Stimulated activated CD8-positive, alpha-beta memory T cell treated with anti-CD3 and anti-CD28 coated beads, Interleukin-4, amount 100 ng/mL, for 4 hours (primary cell): Measurements from ENCODE around the gene MAP7.

Experiments
- DNase-seq, 2 donors: peaks; one replicate each; pipeline ENCODE4 v3.0.0-alpha.2; 2020; ENCODE audit warnings: low read depth in 2 of 2, low spot score in 1 of 2

Gene MAP7

GRCh38 chr6:136564180-136564579 is 14.0 kb upstream of the MAP7 start:
- no peak for DNase-seq

GRCh38 chr6:136563386-136564152 is 13.3 kb upstream of the MAP7 start:
- no peak for DNase-seq

GRCh38 chr6:136562211-136562610 is 12.0 kb upstream of the MAP7 start:
- no peak for DNase-seq

- no peak for DNase-seq
Measured at GRCh38 chr6:136553166-136553787, 3.1 kb upstream of the MAP7 start.

GRCh38 chr6:136552054-136552453 is 1.8 kb upstream of the MAP7 start:
- no peak for DNase-seq

GRCh38 chr6:136551103-136551502 is 881 bp upstream of the MAP7 start:
- DNase-seq, result no peak

- no peak for DNase-seq
Measured at GRCh38 chr6:136550045-136550329, 235 bp downstream of the MAP7 start.

GRCh38 chr6:136549300-136550044 is 750 bp downstream of the MAP7 start:
- no peak for DNase-seq

GRCh38 chr6:136548582-136549299 is 1.5 kb downstream of the MAP7 start:
- DNase-seq, result no peak

GRCh38 chr6:136547871-136548270 is 2.4 kb downstream of the MAP7 start:
- no peak for DNase-seq

- DNase-seq, result no peak
Measured at GRCh38 chr6:136547336-136547735, 2.9 kb downstream of the MAP7 start.

GRCh38 chr6:136546331-136546730 is 3.9 kb downstream of the MAP7 start:
- no peak for DNase-seq

- DNase-seq, result no peak
Measured at GRCh38 chr6:136544326-136544725, 5.9 kb downstream of the MAP7 start.

- no peak for DNase-seq
Measured at GRCh38 chr6:136541395-136541794, 8.8 kb downstream of the MAP7 start.

- DNase-seq, result no peak
Measured at GRCh38 chr6:136539967-136540652, 10.1 kb downstream of the MAP7 start.

- no peak for DNase-seq
Measured at GRCh38 chr6:136538836-136539235, 11.4 kb downstream of the MAP7 start.

- no peak for DNase-seq
Measured at GRCh38 chr6:136535880-136536650, 14.2 kb downstream of the MAP7 start.

GRCh38 chr6:136535017-136535765 is 15.0 kb downstream of the MAP7 start:
- DNase-seq, result no peak

GRCh38 chr6:136534268-136534667 is 16.0 kb downstream of the MAP7 start:
- DNase-seq, result no peak

- no peak for DNase-seq
Measured at GRCh38 chr6:136533487-136533886, 16.7 kb downstream of the MAP7 start.
